Ishikawa (cell line): ENCODE results near the gene GPR18.

Experiments used
- CEBPB ChIP-seq: IDR thresholded peaks from 2 replicates; pipeline ENCODE4 v1.6.1; 2012
- CREB1 ChIP-seq: IDR thresholded peaks from 2 replicates; pipeline ENCODE4 v1.6.1; 2012; ENCODE audit warnings: low read depth
- EGR1 ChIP-seq: IDR thresholded peaks from 2 replicates; pipeline ENCODE4 v1.6.1; 2012
- EP300 ChIP-seq: IDR thresholded peaks from 2 replicates; pipeline ENCODE4 v1.6.1; 2012; ENCODE audit warnings: borderline replicate concordance
- FOXM1 ChIP-seq: IDR thresholded peaks from 2 replicates; pipeline ENCODE4 v1.6.1; 2012; ENCODE audit warnings: low read depth, borderline replicate concordance
- NFIC ChIP-seq: IDR thresholded peaks from 2 replicates; pipeline ENCODE4 v1.6.1; 2012
- RAD21 ChIP-seq: IDR thresholded peaks from 2 replicates; pipeline ENCODE4 v1.6.1; 2012; ENCODE audit warnings: low read depth
- TAF1 ChIP-seq: IDR thresholded peaks from 2 replicates; pipeline ENCODE4 v1.6.1; 2012; ENCODE audit warnings: low read depth, mild to moderate bottlenecking
- TCF12 ChIP-seq: IDR thresholded peaks from 2 replicates; pipeline ENCODE4 v1.6.1; 2012; ENCODE audit warnings: low read depth
- TEAD4 ChIP-seq: IDR thresholded peaks from 2 replicates; pipeline ENCODE4 v1.6.1; 2012
- YY1 ChIP-seq: IDR thresholded peaks from 2 replicates; pipeline ENCODE4 v1.6.1; 2012; ENCODE audit warnings: low read depth
- ZBTB7A ChIP-seq: IDR thresholded peaks from 2 replicates; pipeline ENCODE4 v1.6.1; 2012; ENCODE audit warnings: low read depth
- TF ChIP-seq, protein P1 (sequence below): IDR thresholded peaks from 2 replicates; pipeline ENCODE4 v1.6.1; 2012
- TF ChIP-seq, protein P2 (sequence below): IDR thresholded peaks from 2 replicates; pipeline ENCODE4 v1.6.1; 2012; ENCODE audit warnings: low read depth, mild to moderate bottlenecking
- TF ChIP-seq, protein P3 (sequence below): IDR thresholded peaks from 2 replicates; pipeline ENCODE4 v1.6.1; 2012

Gene GPR18

DNA sequence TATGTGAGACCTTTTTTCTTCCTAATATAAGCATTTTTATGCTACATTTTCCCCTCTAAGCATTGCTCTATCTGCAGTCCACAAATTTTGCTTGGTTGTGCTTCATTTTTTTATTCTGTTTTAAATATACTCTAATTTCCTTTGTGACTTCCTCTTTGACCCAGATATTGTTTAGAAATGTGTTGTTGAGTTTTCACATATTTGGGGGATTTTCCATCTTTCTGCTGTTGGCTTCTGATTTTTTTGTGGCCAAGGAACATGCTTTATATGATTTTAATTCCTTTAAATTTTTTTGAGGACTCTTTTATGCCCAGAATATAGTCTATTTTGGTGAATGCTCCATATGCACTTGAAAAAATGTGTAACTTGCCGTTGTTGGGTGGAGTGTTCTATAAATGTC is 34.6 kb downstream of the GPR18 start:
- no peak for TF ChIP-seq EP300
- TF ChIP-seq, protein P1, sequence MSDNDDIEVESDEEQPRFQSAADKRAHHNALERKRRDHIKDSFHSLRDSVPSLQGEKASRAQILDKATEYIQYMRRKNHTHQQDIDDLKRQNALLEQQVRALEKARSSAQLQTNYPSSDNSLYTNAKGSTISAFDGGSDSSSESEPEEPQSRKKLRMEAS = no peak
- TF ChIP-seq, protein P2, sequence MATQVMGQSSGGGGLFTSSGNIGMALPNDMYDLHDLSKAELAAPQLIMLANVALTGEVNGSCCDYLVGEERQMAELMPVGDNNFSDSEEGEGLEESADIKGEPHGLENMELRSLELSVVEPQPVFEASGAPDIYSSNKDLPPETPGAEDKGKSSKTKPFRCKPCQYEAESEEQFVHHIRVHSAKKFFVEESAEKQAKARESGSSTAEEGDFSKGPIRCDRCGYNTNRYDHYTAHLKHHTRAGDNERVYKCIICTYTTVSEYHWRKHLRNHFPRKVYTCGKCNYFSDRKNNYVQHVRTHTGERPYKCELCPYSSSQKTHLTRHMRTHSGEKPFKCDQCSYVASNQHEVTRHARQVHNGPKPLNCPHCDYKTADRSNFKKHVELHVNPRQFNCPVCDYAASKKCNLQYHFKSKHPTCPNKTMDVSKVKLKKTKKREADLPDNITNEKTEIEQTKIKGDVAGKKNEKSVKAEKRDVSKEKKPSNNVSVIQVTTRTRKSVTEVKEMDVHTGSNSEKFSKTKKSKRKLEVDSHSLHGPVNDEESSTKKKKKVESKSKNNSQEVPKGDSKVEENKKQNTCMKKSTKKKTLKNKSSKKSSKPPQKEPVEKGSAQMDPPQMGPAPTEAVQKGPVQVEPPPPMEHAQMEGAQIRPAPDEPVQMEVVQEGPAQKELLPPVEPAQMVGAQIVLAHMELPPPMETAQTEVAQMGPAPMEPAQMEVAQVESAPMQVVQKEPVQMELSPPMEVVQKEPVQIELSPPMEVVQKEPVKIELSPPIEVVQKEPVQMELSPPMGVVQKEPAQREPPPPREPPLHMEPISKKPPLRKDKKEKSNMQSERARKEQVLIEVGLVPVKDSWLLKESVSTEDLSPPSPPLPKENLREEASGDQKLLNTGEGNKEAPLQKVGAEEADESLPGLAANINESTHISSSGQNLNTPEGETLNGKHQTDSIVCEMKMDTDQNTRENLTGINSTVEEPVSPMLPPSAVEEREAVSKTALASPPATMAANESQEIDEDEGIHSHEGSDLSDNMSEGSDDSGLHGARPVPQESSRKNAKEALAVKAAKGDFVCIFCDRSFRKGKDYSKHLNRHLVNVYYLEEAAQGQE = no peak
- TF ChIP-seq CREB1 = no peak
- no peak for TF ChIP-seq YY1
- TF ChIP-seq CEBPB = no peak

DNA sequence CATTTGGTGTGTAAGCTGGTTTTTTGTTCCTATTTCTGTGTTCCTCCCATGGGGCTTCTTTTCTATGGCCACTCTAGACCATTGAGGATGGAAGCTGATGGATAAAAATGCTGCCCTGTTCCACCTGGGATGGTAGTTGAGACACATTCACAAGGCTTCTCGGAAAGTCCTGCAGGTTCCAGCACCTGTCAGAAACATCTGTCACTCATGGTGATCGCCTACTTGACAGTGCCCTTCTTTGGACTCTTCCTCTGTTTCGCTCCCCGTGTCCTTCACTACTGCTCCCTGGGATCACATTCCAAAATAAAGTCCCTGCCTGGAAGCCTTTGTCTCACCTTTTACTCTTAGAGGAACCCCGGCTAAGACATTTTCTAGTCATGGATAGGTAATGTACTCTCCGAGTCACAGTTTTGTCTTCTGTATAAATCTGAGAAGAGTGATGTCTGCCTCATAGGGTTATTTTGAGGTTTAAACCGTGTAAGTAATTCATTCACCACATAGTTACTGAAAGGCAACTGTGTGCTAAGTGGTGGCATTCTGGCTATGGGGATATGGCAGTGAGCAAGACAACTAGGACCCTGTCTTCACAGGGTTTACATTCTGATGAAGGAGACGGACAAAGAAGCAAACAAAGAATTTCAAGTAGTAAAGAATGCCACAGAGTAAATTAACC is 36.5 kb downstream of the GPR18 start:
- no peak for TF ChIP-seq FOXM1
- no peak for TF ChIP-seq TCF12
- no peak for TF ChIP-seq TEAD4
- no peak for TF ChIP-seq EGR1
- TF ChIP-seq, protein P3, sequence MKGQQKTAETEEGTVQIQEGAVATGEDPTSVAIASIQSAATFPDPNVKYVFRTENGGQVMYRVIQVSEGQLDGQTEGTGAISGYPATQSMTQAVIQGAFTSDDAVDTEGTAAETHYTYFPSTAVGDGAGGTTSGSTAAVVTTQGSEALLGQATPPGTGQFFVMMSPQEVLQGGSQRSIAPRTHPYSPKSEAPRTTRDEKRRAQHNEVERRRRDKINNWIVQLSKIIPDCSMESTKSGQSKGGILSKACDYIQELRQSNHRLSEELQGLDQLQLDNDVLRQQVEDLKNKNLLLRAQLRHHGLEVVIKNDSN = no peak
- no peak for TF ChIP-seq TAF1
- no peak for TF ChIP-seq CEBPB
- TF ChIP-seq, protein P1 = no peak
- TF ChIP-seq CREB1 = no peak
- no peak for TF ChIP-seq NFIC
- no peak for TF ChIP-seq EP300
- TF ChIP-seq ZBTB7A = no peak

DNA sequence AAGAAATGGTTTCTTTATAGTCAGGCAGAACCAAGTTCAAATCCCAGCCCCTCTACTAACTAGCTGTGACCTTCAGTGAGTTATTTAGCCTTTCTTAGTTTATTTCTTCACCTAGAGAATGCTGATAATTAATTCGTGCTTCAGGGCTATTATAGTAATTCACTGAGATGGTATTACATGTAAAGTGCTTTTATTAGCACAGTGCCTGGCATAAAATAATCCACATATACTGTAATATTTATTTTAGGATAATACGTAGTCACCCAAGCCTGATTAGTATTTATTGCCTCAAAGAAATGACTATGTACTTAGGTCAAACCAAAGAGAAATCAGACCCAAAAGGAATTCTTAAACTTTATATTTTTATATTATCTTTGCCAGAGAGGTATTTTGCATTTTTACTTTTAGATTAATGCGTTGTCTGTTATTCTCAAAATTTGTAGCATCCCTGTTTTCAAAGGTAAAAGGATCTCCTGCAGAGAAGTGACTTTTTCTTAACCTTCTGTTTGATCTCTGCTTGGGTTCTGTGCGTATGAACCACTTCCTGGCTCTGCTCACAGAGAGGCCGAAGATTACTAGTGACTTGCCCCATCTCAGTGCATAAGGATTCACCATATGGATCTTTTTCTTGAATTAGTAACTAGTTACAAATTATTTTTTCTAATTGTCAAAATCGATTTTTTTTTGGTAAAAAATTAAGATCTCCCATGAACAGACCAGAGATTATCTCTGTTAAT is 37.8 kb downstream of the GPR18 start:
- no peak for TF ChIP-seq YY1
- no peak for TF ChIP-seq NFIC
- TF ChIP-seq TCF12 = no peak
- no peak for TF ChIP-seq RAD21
- no peak for TF ChIP-seq FOXM1
- no peak for TF ChIP-seq CREB1
- TF ChIP-seq TEAD4 = no peak
- TF ChIP-seq TAF1 = no peak
- no peak for TF ChIP-seq CEBPB
- TF ChIP-seq EP300 = no peak
- TF ChIP-seq, protein P2 = no peak
- TF ChIP-seq, protein P3 = no peak
- TF ChIP-seq, protein P1 = no peak
- no peak for TF ChIP-seq ZBTB7A
- no peak for TF ChIP-seq EGR1

DNA sequence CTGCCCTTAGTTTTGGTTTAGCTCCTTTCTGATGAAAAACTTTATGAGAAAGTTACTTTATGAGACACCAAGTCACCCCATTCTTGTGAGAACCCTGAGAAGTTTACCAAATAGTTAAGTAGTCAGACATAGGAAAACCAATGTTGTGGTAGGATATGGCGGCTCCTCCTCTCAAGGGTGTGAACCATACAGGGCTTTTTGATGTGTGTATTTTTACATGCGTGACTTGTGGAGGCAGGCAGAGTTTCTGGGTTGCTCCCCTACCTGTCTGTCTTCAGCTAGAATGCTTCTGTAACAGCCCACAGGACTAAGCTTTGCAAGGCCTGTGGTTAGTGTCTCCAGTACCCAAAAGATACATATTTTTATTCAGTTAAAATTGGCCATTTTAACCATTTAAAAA is 39.2 kb downstream of the GPR18 start:
- TF ChIP-seq YY1 (no peak), RAD21 (no peak), TCF12 (no peak), CEBPB (no peak), EP300 (no peak), ZBTB7A (no peak), TAF1 (no peak), EGR1 (no peak), NFIC (no peak), CREB1 (no peak), TEAD4 (no peak), FOXM1 (no peak)
- TF ChIP-seq, protein P3 = no peak
- TF ChIP-seq, protein P2 = no peak
- TF ChIP-seq, protein P1 = no peak
